Measurements from ENCODE around the gene USP43. TPM values are rescaled to one million over a fixed set of nuclear protein-coding genes. Genes with fewer than 3 reads are reported as not detected.

The USP43 gene
- total RNA-seq, 4 donors from 2014 or later: 0.17 to 0.84 (median 0.17) TPM; not detected in 1

DNA sequence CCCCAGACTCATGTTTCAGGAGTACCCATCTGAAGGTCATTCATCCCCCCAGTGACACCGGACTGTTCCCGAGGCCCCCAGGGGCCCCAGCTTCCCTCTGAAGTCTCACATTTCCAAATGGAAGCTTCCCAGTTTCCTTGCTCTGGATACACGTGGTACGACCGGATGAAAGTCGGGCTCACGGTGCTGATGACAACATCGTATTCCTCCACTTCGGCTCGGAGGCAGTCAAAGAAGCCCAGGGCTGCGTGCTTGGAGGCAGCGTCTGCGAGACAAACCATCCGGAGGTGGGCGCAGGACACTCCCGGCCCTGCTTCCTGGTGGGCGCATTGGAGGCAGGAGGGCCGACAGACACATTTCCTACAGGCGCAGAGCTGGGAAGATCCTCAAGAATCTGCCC lies 127.3 kb downstream of the USP43 start:
- H3K9me3 ChIP-seq: peaks cover 0 to 8% (median 3%) of the 10 kb centered on the region in 4 donors
- H3K4me1 ChIP-seq: no peaks in the 10 kb centered on the region
- WGBS: 84% methylated on average over 13 of the region's 19 CpGs
- DNase-seq (ENCODE audit: extremely low spot score): no peak
- H3K27ac ChIP-seq (replicated peaks in 1 of 4): no peak overlapping the region
- peaks cover 0 to 9% (median 0%) of the 10 kb centered on the region in 4 donors for H3K27me3 ChIP-seq
- no peak for TF ChIP-seq EP300 (IDR thresholded peaks at IDR 0.05)
- no peak for TF ChIP-seq POLR2AphosphoS5 (IDR thresholded peaks at IDR 0.05)
- H3K36me3 ChIP-seq: no peaks in the 10 kb centered on the region
- no peak overlapping the region for H3K4me3 ChIP-seq
- intact Hi-C loops (cut with DNase I): no loop called here

DNA sequence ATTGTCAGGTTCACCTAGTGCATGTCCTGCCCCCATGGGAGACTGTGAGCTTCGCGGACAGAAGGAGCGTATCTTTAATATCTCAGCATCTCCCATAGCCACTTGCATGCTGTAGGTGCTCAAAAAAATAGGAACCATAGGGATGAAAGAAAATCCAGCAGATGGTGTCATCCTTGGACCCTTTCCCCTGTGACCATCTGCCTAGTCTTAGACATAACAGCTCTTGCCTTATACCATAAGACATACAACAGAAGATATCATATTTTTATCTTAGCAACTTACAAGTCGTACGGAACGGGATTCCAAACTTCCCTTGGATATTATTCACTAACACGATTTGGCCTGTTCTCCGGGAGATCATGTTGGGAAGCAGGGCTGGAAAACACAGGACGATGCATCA lies 131.6 kb downstream of the USP43 start:
- Histone ChIP-seq H3K36me3 (peaks cover 0 to 4% (median 0%) of the 10 kb centered on the region in 4 donors), H3K27me3 (peaks cover 0 to 3% (median 0%) of the 10 kb centered on the region in 4 donors), H3K9me3 (peaks cover 0 to 8% (median 3%) of the 10 kb centered on the region in 4 donors), H3K4me3 (no peak overlapping the region), H3K27ac (replicated peaks in 1 of 4) (no peak overlapping the region), H3K4me1 (no peaks in the 10 kb centered on the region)
- intact Hi-C loops (cut with DNase I): no loop called here
- TF ChIP-seq, protein P1, sequence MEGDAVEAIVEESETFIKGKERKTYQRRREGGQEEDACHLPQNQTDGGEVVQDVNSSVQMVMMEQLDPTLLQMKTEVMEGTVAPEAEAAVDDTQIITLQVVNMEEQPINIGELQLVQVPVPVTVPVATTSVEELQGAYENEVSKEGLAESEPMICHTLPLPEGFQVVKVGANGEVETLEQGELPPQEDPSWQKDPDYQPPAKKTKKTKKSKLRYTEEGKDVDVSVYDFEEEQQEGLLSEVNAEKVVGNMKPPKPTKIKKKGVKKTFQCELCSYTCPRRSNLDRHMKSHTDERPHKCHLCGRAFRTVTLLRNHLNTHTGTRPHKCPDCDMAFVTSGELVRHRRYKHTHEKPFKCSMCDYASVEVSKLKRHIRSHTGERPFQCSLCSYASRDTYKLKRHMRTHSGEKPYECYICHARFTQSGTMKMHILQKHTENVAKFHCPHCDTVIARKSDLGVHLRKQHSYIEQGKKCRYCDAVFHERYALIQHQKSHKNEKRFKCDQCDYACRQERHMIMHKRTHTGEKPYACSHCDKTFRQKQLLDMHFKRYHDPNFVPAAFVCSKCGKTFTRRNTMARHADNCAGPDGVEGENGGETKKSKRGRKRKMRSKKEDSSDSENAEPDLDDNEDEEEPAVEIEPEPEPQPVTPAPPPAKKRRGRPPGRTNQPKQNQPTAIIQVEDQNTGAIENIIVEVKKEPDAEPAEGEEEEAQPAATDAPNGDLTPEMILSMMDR (IDR thresholded peaks at IDR 0.05): no peak
- no peak for TF ChIP-seq POLR2AphosphoS5 (IDR thresholded peaks at IDR 0.05)
- TF ChIP-seq POLR2A (IDR thresholded peaks at IDR 0.05; ENCODE audit: low read depth): no peak
- no peak for TF ChIP-seq EP300 (IDR thresholded peaks at IDR 0.05)
- WGBS: 86% methylated on average over 9 of the region's 9 CpGs
- DNase-seq (ENCODE audit: extremely low spot score): no peak

Other genes with a start within 250 kb of the USP43 start
- 100 to 1,000 TPM in 2 of 4 donors, 10 to 100 TPM in 2; 83.9 to 104 (median 94.5) TPM for gene STX8, start 69.7 kb upstream of the USP43 start, total RNA-seq
- 1 to 10 TPM in 1 of 4 donors, under 1 TPM in 1, not detected in 2; 0.83 to 1.2 TPM for gene CFAP52, start 68.9 kb upstream of the USP43 start, total RNA-seq
- not detected for gene DHRS7C, start 146.1 kb downstream of the USP43 start, total RNA-seq
- not detected for gene GSG1L2, start 176.6 kb downstream of the USP43 start, total RNA-seq
- 10 to 100 TPM in 3 of 4 donors, 1 to 10 TPM in 1; 9.1 to 16.6 (median 14.6) TPM for gene GLP2R, start 180.4 kb downstream of the USP43 start, total RNA-seq

All from esophagus muscularis mucosa (tissue), 4 donors.